ENCODE data around the gene ALG8. TPM values are rescaled to one million over a fixed set of nuclear protein-coding genes. Genes with fewer than 3 reads are reported as not detected.

The ALG8 gene
- total and polyA plus RNA-seq, 2 of the 8 experiments (the other 6 are each of a cell fraction or from before 2014, with no cell fraction given), result 66.7 to 84.3 TPM

DNA sequence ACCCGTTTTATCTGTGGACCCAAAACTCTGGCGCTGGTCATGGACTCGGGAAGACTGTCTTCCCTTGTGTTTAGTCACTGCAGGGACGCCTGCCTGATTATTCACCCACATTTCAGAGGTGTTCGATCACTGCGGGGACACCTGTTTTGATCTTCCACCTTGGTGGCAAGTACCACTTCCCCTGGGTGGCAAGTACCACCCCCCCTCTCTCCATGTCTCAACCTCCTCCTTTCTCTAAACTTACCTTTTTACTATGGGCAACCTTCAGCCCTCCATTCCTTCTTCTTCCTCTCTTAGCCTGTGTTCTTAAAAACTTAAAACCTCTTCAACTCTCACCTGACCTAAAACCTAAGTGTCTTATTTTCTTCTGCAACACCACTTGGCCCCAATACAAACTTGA, 57.8 kb downstream of the ALG8 start (continued):
- TF ChIP-seq, protein P1, sequence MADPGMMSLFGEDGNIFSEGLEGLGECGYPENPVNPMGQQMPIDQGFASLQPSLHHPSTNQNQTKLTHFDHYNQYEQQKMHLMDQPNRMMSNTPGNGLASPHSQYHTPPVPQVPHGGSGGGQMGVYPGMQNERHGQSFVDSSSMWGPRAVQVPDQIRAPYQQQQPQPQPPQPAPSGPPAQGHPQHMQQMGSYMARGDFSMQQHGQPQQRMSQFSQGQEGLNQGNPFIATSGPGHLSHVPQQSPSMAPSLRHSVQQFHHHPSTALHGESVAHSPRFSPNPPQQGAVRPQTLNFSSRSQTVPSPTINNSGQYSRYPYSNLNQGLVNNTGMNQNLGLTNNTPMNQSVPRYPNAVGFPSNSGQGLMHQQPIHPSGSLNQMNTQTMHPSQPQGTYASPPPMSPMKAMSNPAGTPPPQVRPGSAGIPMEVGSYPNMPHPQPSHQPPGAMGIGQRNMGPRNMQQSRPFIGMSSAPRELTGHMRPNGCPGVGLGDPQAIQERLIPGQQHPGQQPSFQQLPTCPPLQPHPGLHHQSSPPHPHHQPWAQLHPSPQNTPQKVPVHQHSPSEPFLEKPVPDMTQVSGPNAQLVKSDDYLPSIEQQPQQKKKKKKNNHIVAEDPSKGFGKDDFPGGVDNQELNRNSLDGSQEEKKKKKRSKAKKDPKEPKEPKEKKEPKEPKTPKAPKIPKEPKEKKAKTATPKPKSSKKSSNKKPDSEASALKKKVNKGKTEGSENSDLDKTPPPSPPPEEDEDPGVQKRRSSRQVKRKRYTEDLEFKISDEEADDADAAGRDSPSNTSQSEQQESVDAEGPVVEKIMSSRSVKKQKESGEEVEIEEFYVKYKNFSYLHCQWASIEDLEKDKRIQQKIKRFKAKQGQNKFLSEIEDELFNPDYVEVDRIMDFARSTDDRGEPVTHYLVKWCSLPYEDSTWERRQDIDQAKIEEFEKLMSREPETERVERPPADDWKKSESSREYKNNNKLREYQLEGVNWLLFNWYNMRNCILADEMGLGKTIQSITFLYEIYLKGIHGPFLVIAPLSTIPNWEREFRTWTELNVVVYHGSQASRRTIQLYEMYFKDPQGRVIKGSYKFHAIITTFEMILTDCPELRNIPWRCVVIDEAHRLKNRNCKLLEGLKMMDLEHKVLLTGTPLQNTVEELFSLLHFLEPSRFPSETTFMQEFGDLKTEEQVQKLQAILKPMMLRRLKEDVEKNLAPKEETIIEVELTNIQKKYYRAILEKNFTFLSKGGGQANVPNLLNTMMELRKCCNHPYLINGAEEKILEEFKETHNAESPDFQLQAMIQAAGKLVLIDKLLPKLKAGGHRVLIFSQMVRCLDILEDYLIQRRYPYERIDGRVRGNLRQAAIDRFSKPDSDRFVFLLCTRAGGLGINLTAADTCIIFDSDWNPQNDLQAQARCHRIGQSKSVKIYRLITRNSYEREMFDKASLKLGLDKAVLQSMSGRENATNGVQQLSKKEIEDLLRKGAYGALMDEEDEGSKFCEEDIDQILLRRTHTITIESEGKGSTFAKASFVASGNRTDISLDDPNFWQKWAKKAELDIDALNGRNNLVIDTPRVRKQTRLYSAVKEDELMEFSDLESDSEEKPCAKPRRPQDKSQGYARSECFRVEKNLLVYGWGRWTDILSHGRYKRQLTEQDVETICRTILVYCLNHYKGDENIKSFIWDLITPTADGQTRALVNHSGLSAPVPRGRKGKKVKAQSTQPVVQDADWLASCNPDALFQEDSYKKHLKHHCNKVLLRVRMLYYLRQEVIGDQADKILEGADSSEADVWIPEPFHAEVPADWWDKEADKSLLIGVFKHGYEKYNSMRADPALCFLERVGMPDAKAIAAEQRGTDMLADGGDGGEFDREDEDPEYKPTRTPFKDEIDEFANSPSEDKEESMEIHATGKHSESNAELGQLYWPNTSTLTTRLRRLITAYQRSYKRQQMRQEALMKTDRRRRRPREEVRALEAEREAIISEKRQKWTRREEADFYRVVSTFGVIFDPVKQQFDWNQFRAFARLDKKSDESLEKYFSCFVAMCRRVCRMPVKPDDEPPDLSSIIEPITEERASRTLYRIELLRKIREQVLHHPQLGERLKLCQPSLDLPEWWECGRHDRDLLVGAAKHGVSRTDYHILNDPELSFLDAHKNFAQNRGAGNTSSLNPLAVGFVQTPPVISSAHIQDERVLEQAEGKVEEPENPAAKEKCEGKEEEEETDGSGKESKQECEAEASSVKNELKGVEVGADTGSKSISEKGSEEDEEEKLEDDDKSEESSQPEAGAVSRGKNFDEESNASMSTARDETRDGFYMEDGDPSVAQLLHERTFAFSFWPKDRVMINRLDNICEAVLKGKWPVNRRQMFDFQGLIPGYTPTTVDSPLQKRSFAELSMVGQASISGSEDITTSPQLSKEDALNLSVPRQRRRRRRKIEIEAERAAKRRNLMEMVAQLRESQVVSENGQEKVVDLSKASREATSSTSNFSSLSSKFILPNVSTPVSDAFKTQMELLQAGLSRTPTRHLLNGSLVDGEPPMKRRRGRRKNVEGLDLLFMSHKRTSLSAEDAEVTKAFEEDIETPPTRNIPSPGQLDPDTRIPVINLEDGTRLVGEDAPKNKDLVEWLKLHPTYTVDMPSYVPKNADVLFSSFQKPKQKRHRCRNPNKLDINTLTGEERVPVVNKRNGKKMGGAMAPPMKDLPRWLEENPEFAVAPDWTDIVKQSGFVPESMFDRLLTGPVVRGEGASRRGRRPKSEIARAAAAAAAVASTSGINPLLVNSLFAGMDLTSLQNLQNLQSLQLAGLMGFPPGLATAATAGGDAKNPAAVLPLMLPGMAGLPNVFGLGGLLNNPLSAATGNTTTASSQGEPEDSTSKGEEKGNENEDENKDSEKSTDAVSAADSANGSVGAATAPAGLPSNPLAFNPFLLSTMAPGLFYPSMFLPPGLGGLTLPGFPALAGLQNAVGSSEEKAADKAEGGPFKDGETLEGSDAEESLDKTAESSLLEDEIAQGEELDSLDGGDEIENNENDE (IDR thresholded peaks at IDR 0.05; ENCODE audit: insufficient replicate concordance, low read length), result no peak
- TF ChIP-seq BACH1 (IDR thresholded peaks at IDR 0.05; ENCODE audit: low read length), result no peak
- no peak for TF ChIP-seq KDM5A (IDR thresholded peaks at IDR 0.05; ENCODE audit: low read length)
- no peak for TF ChIP-seq TBP (IDR thresholded peaks at IDR 0.05; ENCODE audit: low read depth, low read length)
- no peak for TF ChIP-seq SAP30 (IDR thresholded peaks at IDR 0.05; ENCODE audit: insufficient read depth, insufficient replicate concordance, low read length)
- TF ChIP-seq SIRT6 (IDR thresholded peaks at IDR 0.05; ENCODE audit: low read length), result no peak
- TF ChIP-seq, protein P2, sequence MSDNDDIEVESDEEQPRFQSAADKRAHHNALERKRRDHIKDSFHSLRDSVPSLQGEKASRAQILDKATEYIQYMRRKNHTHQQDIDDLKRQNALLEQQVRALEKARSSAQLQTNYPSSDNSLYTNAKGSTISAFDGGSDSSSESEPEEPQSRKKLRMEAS (IDR thresholded peaks at IDR 0.05), result no peak
- no peak for TF ChIP-seq SP2 (IDR thresholded peaks at IDR 0.05; ENCODE audit: low read length)
- TF ChIP-seq, protein P3, sequence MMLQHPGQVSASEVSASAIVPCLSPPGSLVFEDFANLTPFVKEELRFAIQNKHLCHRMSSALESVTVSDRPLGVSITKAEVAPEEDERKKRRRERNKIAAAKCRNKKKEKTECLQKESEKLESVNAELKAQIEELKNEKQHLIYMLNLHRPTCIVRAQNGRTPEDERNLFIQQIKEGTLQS (IDR thresholded peaks at IDR 0.05; ENCODE audit: insufficient read depth, low read depth, low read length), result no peak
- no peak for TF ChIP-seq GABPA (IDR thresholded peaks at IDR 0.05; ENCODE audit: borderline replicate concordance, insufficient read depth, low read length)
- TF ChIP-seq PHF8 (conservative IDR thresholded peaks at IDR 0.05; ENCODE audit: low read depth, low read length), result no peak
- no peak for TF ChIP-seq EGR1 (IDR thresholded peaks at IDR 0.05; ENCODE audit: borderline replicate concordance, low read depth, low read length)
